K562 (cell line): ENCODE measurements around the gene TBXA2R. TPM values are rescaled to one million over a fixed set of nuclear protein-coding genes. Genes with fewer than 3 reads are reported as not detected.

Experiments used
- ATAC-seq: fragments of 200-7000 bp; cut with Tn5 transposase; 3 replicates; pipeline ENCODE4 v1.9.1; 2020; ENCODE audit warnings: moderate library complexity
- BruUV-seq: library from RNA; stranded (reverse); fragments of 400-500 nt; replicated peaks from 2 replicates; lab custom pipeline; 2021; lab: Mats Ljungman, UMichigan
- CTCF ChIA-PET: fragments of 300-600 bp; formaldehyde crosslinking; extraction: SDS; loops from one replicate; lab custom pipeline; 2021; ENCODE audit warnings: low intra/inter-chr PET ratio; lab: Yijun Ruan, JAX
- POLR2A ChIA-PET: fragments of 300-600, 350-650 bp; sonication (Branson Sonifier 250); formaldehyde crosslinking; extraction: SDS; loops from one replicate; lab custom pipeline; 2021; ENCODE audit warnings: antibody characterized with exemption, inconsistent platforms; lab: Yijun Ruan, JAX
- DNase-seq, 4 experiments: peaks; one replicate each; pipeline versions ENCODE4 v3.0.0 to v3.0.0-alpha.2; 2011 to 2018; ENCODE audit warnings: low spot score in 3 of 4, mixed read lengths in 3 of 4; ENCODE audit errors: extremely low read depth in 1 of 4
- FAIRE-seq: peaks from 2 replicates; lab custom pipeline; 2011; peaks lifted over from hg19 to GRCh38; lab: Jason Lieb, UNC
- H2AFZ ChIP-seq: 2 replicates; pipeline ENCODE4 v1.6.0; 2011; ENCODE audit warnings: low read depth, low read length, control low read depth, inconsistent platforms
- H3K27ac ChIP-seq: fragments of 200-600 bp; 3 replicates; pipeline ENCODE4 v1.8.0; 2011; ENCODE audit warnings: low read depth, mild to moderate bottlenecking, control low read depth, inconsistent platforms, low read length, moderate library complexity, mixed read lengths; ENCODE audit errors: extremely low read depth
- H3K27me3 ChIP-seq, 2 experiments: fragments of 300-600 bp in 1 of 2; 2 replicates in 1 of 2; 3 replicates in 1 of 2; pipeline versions ENCODE4 v1.6.0 to v1.8.0; 2011; ENCODE audit warnings: inconsistent platforms in 2 of 2, low read length in 2 of 2, mild to moderate bottlenecking in 1 of 2, mixed read lengths in 1 of 2, moderate library complexity in 1 of 2; ENCODE audit not compliant: control insufficient read depth in 2 of 2, insufficient read depth in 2 of 2
- H3K36me3 ChIP-seq: fragments of 300-600 bp; 3 replicates; pipeline ENCODE4 v1.8.0; 2011; ENCODE audit warnings: mild to moderate bottlenecking, low read length, inconsistent platforms; ENCODE audit not compliant: control insufficient read depth, insufficient read depth
- H3K4me1 ChIP-seq, 2 experiments: fragments of 200-600 bp in 1 of 2; replicated peaks in 1 of 2; 2 replicates in 1 of 2; 3 replicates in 1 of 2; pipeline versions ENCODE4 v1.5.1 to v1.8.0; 2011; ENCODE audit warnings: inconsistent platforms in 2 of 2, low read length in 2 of 2, mild to moderate bottlenecking in 1 of 2, mixed read lengths in 1 of 2, moderate library complexity in 1 of 2; ENCODE audit not compliant: control insufficient read depth in 2 of 2, insufficient read depth in 2 of 2
- H3K4me2 ChIP-seq: 2 replicates; pipeline ENCODE4 v1.6.1; 2011; ENCODE audit warnings: low read length, control low read depth, inconsistent platforms, mixed read lengths; ENCODE audit not compliant: insufficient read depth
- H3K4me3 ChIP-seq: fragments of 200-600 bp; sonication (generic), shearing (Covaris generic); 2 replicates; pipeline ENCODE4 v1.5.1; 2016; ENCODE audit warnings: control low read depth, inconsistent platforms
- H3K79me2 ChIP-seq: fragments of 200-600 bp; 3 replicates; pipeline ENCODE4 v1.8.0; 2011; ENCODE audit warnings: low read length, inconsistent platforms; ENCODE audit not compliant: control insufficient read depth, insufficient read depth
- H3K9ac ChIP-seq, 2 experiments: 2 replicates each; pipeline versions ENCODE4 v1.6.0 to v1.6.1; 2011; ENCODE audit warnings: low read depth in 2 of 2, low read length in 2 of 2, control low read depth in 1 of 2, inconsistent platforms in 1 of 2, mild to moderate bottlenecking in 1 of 2, mixed read lengths in 1 of 2; ENCODE audit not compliant: insufficient read depth in 1 of 2
- H3K9me1 ChIP-seq: one replicate; pipeline ENCODE4 v1.6.0; 2011; ENCODE audit warnings: inconsistent platforms, mild to moderate bottlenecking, low read length, moderate library complexity; ENCODE audit not compliant: control insufficient read depth, insufficient read depth
- H3K9me3 ChIP-seq: replicated peaks from 2 replicates; pipeline ENCODE4 v1.5.1; 2011; ENCODE audit warnings: low read depth, low read length, inconsistent platforms; ENCODE audit not compliant: control insufficient read depth, insufficient read depth
- H4K20me1 ChIP-seq: replicated peaks from 2 replicates; pipeline ENCODE4 v1.6.1; 2011; ENCODE audit warnings: low read length, inconsistent platforms, mixed read lengths; ENCODE audit not compliant: control insufficient read depth, insufficient read depth
- ETS2 ChIP-seq: IDR thresholded peaks from 2 replicates; pipeline ENCODE4 v1.6.1; 2016; ENCODE audit warnings: borderline replicate concordance, missing genetic modification characterization, mild to moderate bottlenecking, moderate library complexity, missing compliant biosample characterization; ENCODE audit not compliant: poor library complexity, severe bottlenecking
- FOXP1 ChIP-seq: sonication (generic); formaldehyde crosslinking; IDR thresholded peaks from 2 replicates; pipeline ENCODE4 v1.8.0; 2022; ENCODE audit warnings: mild to moderate bottlenecking, missing genetic modification reagents
- HEY1 ChIP-seq: fragments of 250-450 bp; sonication (Bioruptor Pico); IDR thresholded peaks from 2 replicates; pipeline ENCODE4 v1.5.0; 2020; ENCODE audit warnings: mild to moderate bottlenecking, moderate library complexity, borderline replicate concordance
- HMGXB4 ChIP-seq: sonication (generic); formaldehyde crosslinking; IDR thresholded peaks from 2 replicates; pipeline ENCODE4 v1.8.1; 2023; ENCODE audit warnings: mild to moderate bottlenecking, missing genetic modification reagents
- ILK ChIP-seq: fragments of 450-650 bp; IDR thresholded peaks from 2 replicates; pipeline ENCODE4 v1.6.1; 2016; ENCODE audit warnings: missing genetic modification characterization, low read depth, mild to moderate bottlenecking, missing compliant biosample characterization, moderate library complexity, borderline replicate concordance
- KAT8 ChIP-seq: fragments of 450-650 bp; IDR thresholded peaks from 2 replicates; pipeline ENCODE4 v1.6.1; 2016; ENCODE audit warnings: low read depth, mild to moderate bottlenecking
- KDM5B ChIP-seq: fragments of 200-600 bp; sonication (generic); IDR thresholded peaks from 2 replicates; pipeline ENCODE4 v1.6.1; 2012; ENCODE audit warnings: low read depth, mild to moderate bottlenecking, moderate library complexity, low read length, control low read depth, inconsistent platforms; ENCODE audit not compliant: insufficient replicate concordance
- NR2F6 ChIP-seq: fragments of 450-650 bp; formaldehyde crosslinking; IDR thresholded peaks from 2 replicates; pipeline ENCODE4 v1.4.0; 2020; ENCODE audit warnings: mild to moderate bottlenecking
- SUPT5H ChIP-seq: fragments of 450-650 bp; IDR thresholded peaks from 2 replicates; pipeline ENCODE4 v1.6.1; 2016
- ZNF830 ChIP-seq: fragments of 250-450 bp; sonication (Bioruptor Pico); IDR thresholded peaks from 2 replicates; pipeline ENCODE4 v1.5.0; 2021; ENCODE audit warnings: mild to moderate bottlenecking
- WGBS: fragments of 100-300 bp; shearing (Covaris generic); methylation state at CpG from one replicate; pipeline ENCODE4 v1.1.6; 2016; ENCODE audit warnings: low coverage, mixed read lengths; ENCODE audit not compliant: insufficient coverage; ENCODE audit errors: missing lambda C conversion rate; 5-methylcytosine and 5-hydroxymethylcytosine counted together
- in situ Hi-C: fragments of 300-500 bp; cut with MboI; formaldehyde crosslinking; loops from 4 replicates; pipeline ENCODE4 v1.15.0; 2018; ENCODE audit warnings: inconsistent platforms, mixed read lengths
- intact Hi-C: fragments of 100-400 bp; cut with micrococcal nuclease; formaldehyde crosslinking; loops from 2 replicates; pipeline ENCODE4 v1.14.2; 2022
- polyA plus RNA-seq, 8 experiments: library from polyadenylated mRNA; depleted of rRNA in 4 of 8; stranded (reverse) in 5 of 8; unstranded in 3 of 8; fragments of >200 nt; fragmentation: Nextera tagmentation in 2 of 8; fragmentation: Illumina TruSeq in 1 of 8; extraction: Ambion mirVana in 2 of 8; extraction: Trizol in 1 of 8; gene quantifications; 2 replicates each; pipeline versions ENCODE4 v1.2.1 to v1.2.3, GENCODE V29; 2011 to 2014; ENCODE audit warnings: inconsistent platforms in 1 of 8, missing spikeins in 1 of 8
- total RNA-seq, 7 experiments: library from RNA; depleted of rRNA in 6 of 7; stranded (reverse); fragments of >200 nt in 6 of 7; fragmentation: Illumina TruSeq in 2 of 7; extraction: Trizol in 2 of 7; gene quantifications; 2 replicates each; pipeline versions ENCODE4 v1.2.1 to v1.2.3, GENCODE V29; 2011 to 2021; ENCODE audit warnings: low replicate concordance in 1 of 7

The TBXA2R gene
- total and polyA plus RNA-seq, 9 of the 15 experiments (the other 6 are each of a cell fraction or from before 2014, with no cell fraction given): 1.5 to 24.0 (median 2.8) TPM

GRCh38 chr19:3622224-3622623 is 15.5 kb upstream of the TBXA2R start:
- H3K4me1 ChIP-seq: peaks cover 4 to 76% of the 10 kb centered on the region in 2 experiments
- H3K79me2 ChIP-seq: peaks cover 28% of the 10 kb centered on the region
- no peak for TF ChIP-seq KDM5B
- no peak for TF ChIP-seq ZNF830 (CRISPR knock-in tag)
- no peak for TF ChIP-seq HEY1 (CRISPR knock-in tag)
- no peak for TF ChIP-seq KAT8
- no peak for TF ChIP-seq SUPT5H
- TF ChIP-seq NR2F6: no peak
- TF ChIP-seq ILK: no peak
- no peak for TF ChIP-seq HMGXB4 (CRISPR knock-in tag)
- TF ChIP-seq FOXP1 (CRISPR knock-in tag): no peak
- TF ChIP-seq ETS2: no peak
- no peak overlapping the region for H3K27ac ChIP-seq
- ATAC-seq (no peak), FAIRE-seq (no peak), DNase-seq (no peak)
- no peaks in the 10 kb centered on the region for H3K27me3 ChIP-seq
- POLR2A ChIA-PET: interaction anchor here (0.9 to 2.2 kb wide), 3 partner anchors 14 to 67 kb away, joined by 3 to 7 read pairs (median 3); partner anchors contain the start of gene GIPC3
- H3K9me1 ChIP-seq: no peaks in the 10 kb centered on the region
- H3K36me3 ChIP-seq: peaks cover 65% of the 10 kb centered on the region; the same call in 1 of the 3 replicates
- CTCF ChIA-PET: interaction anchor here (0.6 kb wide), 1 partner anchor 37 kb away, joined by 8 read pairs; no protein-coding TSS in a partner anchor
- 92% methylated on average over 8 of the region's 12 CpGs for WGBS
- peaks cover 11% of the 10 kb centered on the region; the same call in 1 of the 2 replicates for H4K20me1 ChIP-seq
- H2AFZ ChIP-seq: no peak overlapping the region
- no TSS peak for BruUV-seq
- H3K9me3 ChIP-seq: no peaks in the 10 kb centered on the region
- no peak overlapping the region for H3K4me3 ChIP-seq
- no peak overlapping the region for H3K4me2 ChIP-seq
- peak overlapping the region in 1 of 2 experiments; percentile 10; a peak in 1 of 4 replicates for H3K9ac ChIP-seq
- in situ Hi-C loops: no loop called here
- intact Hi-C loops: no loop called here
